ENCODE measurements around the gene C2orf76. TPM values are rescaled to one million over a fixed set of nuclear protein-coding genes. Genes with fewer than 3 reads are reported as not detected.
A peak's percentile ranks its signal among the peaks of the same experiment; 100 is the strongest.

C2orf76 gene
- polyA plus RNA-seq, 1 of the 3 experiments (the other 2 are of a cell fraction) = 6.0 TPM

DNA sequence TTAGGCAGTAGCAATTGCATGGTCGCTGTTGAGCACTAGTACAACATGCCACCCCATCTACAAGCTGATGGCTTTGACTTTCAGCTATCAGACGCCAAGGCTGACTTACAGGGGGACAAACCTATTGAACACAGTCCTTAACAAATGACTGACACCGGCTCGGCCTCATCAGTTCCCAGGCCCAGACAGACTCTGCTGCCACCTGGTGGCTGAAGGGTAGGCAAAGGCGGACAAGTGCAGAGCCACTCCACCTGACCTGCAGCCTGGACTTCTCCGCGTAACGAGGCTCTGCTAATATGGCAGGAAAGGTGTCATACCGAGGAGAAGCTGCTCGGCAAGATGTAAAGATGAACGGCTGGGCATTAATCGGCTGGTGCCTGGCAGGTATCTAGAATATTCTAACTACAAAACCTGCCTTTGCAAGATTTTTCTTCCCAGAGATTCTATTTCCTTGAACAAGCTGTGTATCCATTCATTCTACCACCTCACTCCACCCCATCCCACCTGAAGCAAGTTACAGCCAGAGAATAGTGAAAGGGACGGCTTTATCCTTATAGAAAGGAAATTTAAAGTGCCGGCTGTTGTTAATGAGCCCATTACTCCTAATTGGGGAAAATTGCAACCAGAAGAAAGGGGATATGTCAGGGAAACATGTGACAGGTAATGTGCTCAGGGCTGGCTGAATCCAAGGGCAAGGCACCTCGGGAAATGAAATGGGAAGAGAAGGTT is 75.6 kb downstream of the C2orf76 start (continued):
- no peak for TF ChIP-seq NFIC (IDR thresholded peaks at IDR 0.05; ENCODE audit: borderline replicate concordance)
- TF ChIP-seq RAD21 (IDR thresholded peaks at IDR 0.05; ENCODE audit: low read length) = peak; percentile 72
- no peak for TF ChIP-seq GATA2 (CRISPR knock-in tag; IDR thresholded peaks at IDR 0.05)
- no peak for TF ChIP-seq YY1 (IDR thresholded peaks at IDR 0.05; ENCODE audit: low read depth)
- TF ChIP-seq RCOR1 (IDR thresholded peaks at IDR 0.05; ENCODE audit: low read length) = no peak

GRCh38 chr2:119289642-119290041 is 77.0 kb downstream of the C2orf76 start:
- Histone ChIP-seq H3K36me3 (replicated peaks in 1 of 2; ENCODE audit: control insufficient read depth in 1 of 2, insufficient read depth in 2 of 2, low read length in 1 of 2) (peaks cover 0 to 3% of the 10 kb centered on the region in 2 experiments), H4K20me1 (ENCODE audit: insufficient read depth) (no peaks in the 10 kb centered on the region), H3K9me2 (no peaks in the 10 kb centered on the region), H3K4me2 (no peak overlapping the region), H3K27me3 (ENCODE audit: insufficient read depth) (no peaks in the 10 kb centered on the region), H2AFZ (ENCODE audit: low read depth) (no peak overlapping the region), H3K27ac (ENCODE audit: low read depth in 2 of 2, low read length in 1 of 2) (no peak overlapping the region), H3F3A (replicated peaks; ENCODE audit: insufficient read depth) (no peaks in the 10 kb centered on the region), H3K4me1 (ENCODE audit: control insufficient read depth in 1 of 2, insufficient read depth in 2 of 2, low read depth in 1 of 2, low read length in 1 of 2) (no peaks in the 10 kb centered on the region), H3K4me3 (ENCODE audit: low read depth in 2 of 2, low read length in 1 of 2) (no peak overlapping the region), H3K9me3 (no peaks in the 10 kb centered on the region), H3K79me2 (ENCODE audit: insufficient read depth) (no peaks in the 10 kb centered on the region), H3K9ac (no peak overlapping the region)
- DNase-seq = no peak
- ChIA-PET CTCF (interaction anchor here (1.3 to 5.1 kb wide), 6 partner anchors 8 to 408 kb away, joined by 4 to 32 read pairs (median 8); no protein-coding TSS in a partner anchor), POLR2A (no interaction called here)
- no peak for TF ChIP-seq GABPA (IDR thresholded peaks at IDR 0.05; ENCODE audit: low read depth)
- no peak for TF ChIP-seq ELF1 (IDR thresholded peaks at IDR 0.05)
- no peak for TF ChIP-seq TEAD4 (IDR thresholded peaks at IDR 0.05; ENCODE audit: borderline replicate concordance, insufficient read depth)
- TF ChIP-seq GATA2 (CRISPR knock-in tag; IDR thresholded peaks at IDR 0.05) = no peak
- TF ChIP-seq EP300 (IDR thresholded peaks at IDR 0.05; ENCODE audit: borderline replicate concordance in 1 of 2, low read depth in 1 of 2, low read length in 1 of 2) = no peak
- TF ChIP-seq RAD21 (IDR thresholded peaks at IDR 0.05; ENCODE audit: low read length) = no peak
- TF ChIP-seq MEF2A (IDR thresholded peaks at IDR 0.05; ENCODE audit: borderline replicate concordance, low read depth) = no peak
- no peak for TF ChIP-seq ZBTB33 (IDR thresholded peaks at IDR 0.05; ENCODE audit: borderline replicate concordance, low read depth)
- no peak for TF ChIP-seq NRF1 (IDR thresholded peaks at IDR 0.05; ENCODE audit: low read depth, low read length)
- 93% methylated on average over 6 of the region's 6 CpGs for WGBS (ENCODE audit: low lambda C conversion rate)

- POLR2A ChIA-PET = no interaction called here
- H3K4me3 ChIP-seq (ENCODE audit: low read depth in 2 of 2, low read length in 1 of 2) = no peak overlapping the region
- no peaks in the 10 kb centered on the region for H3K9me2 ChIP-seq
- 72% methylated on average over 10 of the region's 11 CpGs for WGBS (ENCODE audit: low lambda C conversion rate)
- no peak for DNase-seq
- peaks cover 0 to 2% of the 10 kb centered on the region in 2 experiments for H3K36me3 ChIP-seq (replicated peaks in 1 of 2; ENCODE audit: control insufficient read depth in 1 of 2, insufficient read depth in 2 of 2, low read length in 1 of 2)
- no peak overlapping the region for H2AFZ ChIP-seq (ENCODE audit: low read depth)
- H3K9me3 ChIP-seq = no peaks in the 10 kb centered on the region
- CTCF ChIA-PET = interaction anchor here (1.2 to 5.1 kb wide), 3 partner anchors 22 to 407 kb away, joined by 3 to 32 read pairs (median 16); no protein-coding TSS in a partner anchor
- no peaks in the 10 kb centered on the region for H3K79me2 ChIP-seq (ENCODE audit: insufficient read depth)
- no peaks in the 10 kb centered on the region for H3K27me3 ChIP-seq (ENCODE audit: insufficient read depth)
- H3K9ac ChIP-seq = no peak overlapping the region
- no peak for TF ChIP-seq JUND (IDR thresholded peaks at IDR 0.05)
- no peak for TF ChIP-seq MXI1 (IDR thresholded peaks at IDR 0.05; ENCODE audit: low read depth, low read length)
- TF ChIP-seq FOXJ3 (CRISPR knock-in tag; IDR thresholded peaks at IDR 0.05) = no peak
- no peak for TF ChIP-seq RFX5 (IDR thresholded peaks at IDR 0.05; ENCODE audit: low read length)
- TF ChIP-seq SMC3 (IDR thresholded peaks at IDR 0.05; ENCODE audit: low read depth, low read length) = no peak
- no peak for TF ChIP-seq RCOR1 (IDR thresholded peaks at IDR 0.05; ENCODE audit: low read length)
- TF ChIP-seq GATA2 (CRISPR knock-in tag; IDR thresholded peaks at IDR 0.05) = no peak
- TF ChIP-seq TEAD4 (IDR thresholded peaks at IDR 0.05; ENCODE audit: borderline replicate concordance, insufficient read depth) = no peak
- TF ChIP-seq, protein P1, sequence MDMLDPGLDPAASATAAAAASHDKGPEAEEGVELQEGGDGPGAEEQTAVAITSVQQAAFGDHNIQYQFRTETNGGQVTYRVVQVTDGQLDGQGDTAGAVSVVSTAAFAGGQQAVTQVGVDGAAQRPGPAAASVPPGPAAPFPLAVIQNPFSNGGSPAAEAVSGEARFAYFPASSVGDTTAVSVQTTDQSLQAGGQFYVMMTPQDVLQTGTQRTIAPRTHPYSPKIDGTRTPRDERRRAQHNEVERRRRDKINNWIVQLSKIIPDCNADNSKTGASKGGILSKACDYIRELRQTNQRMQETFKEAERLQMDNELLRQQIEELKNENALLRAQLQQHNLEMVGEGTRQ (IDR thresholded peaks at IDR 0.05; ENCODE audit: borderline replicate concordance, low read depth, low read length) = no peak
- TF ChIP-seq RXRA (IDR thresholded peaks at IDR 0.05; ENCODE audit: borderline replicate concordance, low read depth) = no peak
- TF ChIP-seq NFIC (IDR thresholded peaks at IDR 0.05; ENCODE audit: borderline replicate concordance) = no peak
- TF ChIP-seq, protein P2, sequence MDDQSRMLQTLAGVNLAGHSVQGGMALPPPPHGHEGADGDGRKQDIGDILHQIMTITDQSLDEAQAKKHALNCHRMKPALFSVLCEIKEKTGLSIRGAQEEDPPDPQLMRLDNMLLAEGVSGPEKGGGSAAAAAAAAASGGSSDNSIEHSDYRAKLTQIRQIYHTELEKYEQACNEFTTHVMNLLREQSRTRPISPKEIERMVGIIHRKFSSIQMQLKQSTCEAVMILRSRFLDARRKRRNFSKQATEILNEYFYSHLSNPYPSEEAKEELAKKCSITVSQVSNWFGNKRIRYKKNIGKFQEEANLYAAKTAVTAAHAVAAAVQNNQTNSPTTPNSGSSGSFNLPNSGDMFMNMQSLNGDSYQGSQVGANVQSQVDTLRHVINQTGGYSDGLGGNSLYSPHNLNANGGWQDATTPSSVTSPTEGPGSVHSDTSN (IDR thresholded peaks at IDR 0.05) = no peak
- no peak for TF ChIP-seq CHD2 (IDR thresholded peaks at IDR 0.05; ENCODE audit: low read length, partially characterized antibody)
- TF ChIP-seq FOXM1 (IDR thresholded peaks at IDR 0.05; ENCODE audit: low read depth) = no peak
- TF ChIP-seq EP300 (IDR thresholded peaks at IDR 0.05; ENCODE audit: borderline replicate concordance in 1 of 2, low read depth in 1 of 2, low read length in 1 of 2) = no peak
- H3F3A ChIP-seq (replicated peaks; ENCODE audit: insufficient read depth) = no peaks in the 10 kb centered on the region
- H3K4me1 ChIP-seq (ENCODE audit: control insufficient read depth in 1 of 2, insufficient read depth in 2 of 2, low read depth in 1 of 2, low read length in 1 of 2) = no peaks in the 10 kb centered on the region
- no peak overlapping the region for H3K27ac ChIP-seq (ENCODE audit: low read depth in 2 of 2, low read length in 1 of 2)
- no peaks in the 10 kb centered on the region for H4K20me1 ChIP-seq (ENCODE audit: insufficient read depth)
- no peak overlapping the region for H3K4me2 ChIP-seq
Observed at GRCh38 chr2:119289093-119289492, 77.5 kb downstream of the C2orf76 start.
